PC-9 (cell line): ENCODE measurements around the gene STIL. TPM values are rescaled to one million over a fixed set of nuclear protein-coding genes. Genes with fewer than 3 reads are reported as not detected.

Source experiments
- BruUV-seq: library from RNA; stranded (reverse); fragments of 400-500 nt; replicated peaks from 2 replicates; lab custom pipeline; 2021; lab: Mats Ljungman, UMichigan
- CTCF ChIA-PET: fragments of 300-600 bp; sonication (Branson Sonifier 250); formaldehyde crosslinking; loops from one replicate; lab custom pipeline; 2022; ENCODE audit warnings: antibody characterized with exemption; lab: Charles Lee
- POLR2A ChIA-PET: fragments of 300-600 bp; sonication (Branson Sonifier 250); formaldehyde crosslinking; loops from one replicate; lab custom pipeline; 2022; ENCODE audit warnings: antibody characterized with exemption; ENCODE audit not compliant: unreplicated experiment; lab: Charles Lee
- DNase-seq, 2 experiments: peaks; one replicate each; pipeline versions ENCODE4 v3.0.0 to v3.0.0-alpha.2; 2015 to 2022; ENCODE audit warnings: mixed read lengths in 1 of 2
- H2AFZ ChIP-seq: fragments of 200-600 bp; sonication (generic); 2 replicates; pipeline ENCODE4 v1.8.1; 2017; ENCODE audit warnings: antibody characterized with exemption
- H3F3A ChIP-seq: fragments of 200-600 bp; sonication (generic); 2 replicates; pipeline ENCODE4 v1.8.1; 2017; ENCODE audit warnings: antibody characterized with exemption, mild to moderate bottlenecking, low read depth; ENCODE audit not compliant: insufficient read depth
- H3K27ac ChIP-seq: fragments of 200-600 bp; sonication (generic); 2 replicates; pipeline ENCODE4 v1.6.1; 2016; ENCODE audit warnings: mixed run types
- H3K27me3 ChIP-seq: fragments of 200-600 bp; sonication (generic); 2 replicates; pipeline ENCODE4 v1.6.1; 2016; ENCODE audit warnings: low read depth, mixed run types; ENCODE audit not compliant: insufficient read depth
- H3K36me3 ChIP-seq: fragments of 200-600 bp; sonication (generic); 2 replicates; pipeline ENCODE4 v1.6.1; 2016; ENCODE audit warnings: low read depth, mixed run types
- H3K4me1 ChIP-seq: fragments of 200-600 bp; sonication (generic); replicated peaks from 2 replicates; pipeline ENCODE4 v1.6.1; 2016; ENCODE audit warnings: mixed run types; ENCODE audit not compliant: insufficient read depth
- H3K4me2 ChIP-seq: fragments of 200-600 bp; sonication (generic); 2 replicates; pipeline ENCODE4 v1.6.1; 2017; ENCODE audit warnings: mixed run types
- H3K4me3 ChIP-seq: fragments of 200-600 bp; sonication (generic); 2 replicates; pipeline ENCODE4 v1.6.1; 2016; ENCODE audit warnings: mixed run types
- H3K79me2 ChIP-seq: fragments of 200-600 bp; sonication (generic); 2 replicates; pipeline ENCODE4 v1.6.1; 2017; ENCODE audit warnings: low read depth, mixed run types
- H3K9me2 ChIP-seq: fragments of 200-600 bp; sonication (generic); 2 replicates; pipeline ENCODE4 v1.8.1; 2017; ENCODE audit warnings: mild to moderate bottlenecking; ENCODE audit not compliant: insufficient read depth
- H3K9me3 ChIP-seq: fragments of 200-600 bp; sonication (generic); 2 replicates; pipeline ENCODE4 v1.8.1; 2016; ENCODE audit warnings: low read depth; ENCODE audit not compliant: insufficient read depth
- H4K20me1 ChIP-seq: fragments of 200-600 bp; sonication (generic); 2 replicates; pipeline ENCODE4 v1.8.1; 2017; ENCODE audit not compliant: insufficient read depth
- EZH2 ChIP-seq: fragments of 200-600 bp; sonication (generic); IDR thresholded peaks from 2 replicates; pipeline ENCODE4 v1.8.0; 2017; ENCODE audit warnings: antibody characterized with exemption, low read depth
- intact Hi-C: fragments of 100-400 bp; cut with micrococcal nuclease; formaldehyde crosslinking; loops from one replicate; pipeline ENCODE4 v1.10.0; 2022; ENCODE audit not compliant: unreplicated experiment
- total RNA-seq: library from RNA; stranded (reverse); gene quantifications from 2 replicates; pipeline ENCODE4 v1.2.3, GENCODE V29; 2021
- TF ChIP-seq, protein P1 (sequence below): fragments of 200-600 bp; sonication (generic); conservative IDR thresholded peaks from 2 replicates; pipeline ENCODE4 v1.6.1; 2017; ENCODE audit warnings: mixed run types, antibody characterized with exemption, mild to moderate bottlenecking, moderate library complexity

The STIL gene
- total RNA-seq, 1 experiment from 2014 or later = 37.0 TPM

DNA sequence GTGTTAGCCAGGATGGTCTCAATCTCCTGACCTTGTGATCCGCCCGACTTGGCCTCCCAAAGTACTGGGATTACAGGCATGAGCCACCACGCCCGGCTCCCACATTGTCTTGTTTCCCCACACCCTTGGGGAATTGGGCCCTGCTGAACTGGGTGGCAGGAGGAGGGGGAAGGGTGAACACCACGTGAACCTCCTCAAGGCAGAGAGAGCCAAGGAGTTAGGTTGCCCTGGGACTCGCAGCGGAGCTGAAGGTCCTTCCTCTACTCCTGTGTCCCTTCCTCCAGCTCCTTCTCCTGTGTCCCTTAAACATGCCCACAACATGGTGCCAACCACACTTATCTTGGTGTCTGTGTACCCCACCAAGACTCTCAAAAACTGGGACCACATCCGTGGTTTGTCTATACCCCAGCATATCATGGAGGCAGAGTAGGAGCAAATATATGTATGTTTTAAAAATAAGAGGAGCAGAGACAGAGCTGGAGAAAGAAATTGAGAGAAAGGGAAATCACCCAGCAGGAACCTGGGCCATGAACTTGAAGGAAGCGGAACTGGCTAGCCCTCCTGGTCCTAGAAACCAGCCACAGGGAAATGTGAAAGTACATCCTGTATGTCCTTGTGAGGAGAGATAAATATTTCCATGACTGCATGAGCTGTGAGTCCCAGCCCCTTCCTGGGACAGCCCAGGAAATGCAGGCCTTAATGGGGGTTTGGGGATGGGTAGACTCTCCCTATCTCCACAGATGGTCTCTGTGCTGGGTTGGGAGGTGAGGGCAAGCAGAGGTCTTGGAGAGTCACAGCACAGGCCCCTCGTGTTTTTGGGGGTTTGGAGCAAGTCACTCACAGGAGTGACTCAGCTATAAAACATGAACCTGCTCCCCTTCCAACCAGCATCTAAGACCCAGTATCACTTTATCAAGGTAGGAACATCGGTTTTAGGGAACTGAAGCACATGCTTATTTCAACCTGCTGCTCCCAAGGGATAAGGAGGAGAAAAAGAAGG is 72.5 kb downstream of the STIL start:
- no peak for DNase-seq
- ChIA-PET CTCF (no interaction called here), POLR2A (interaction anchor here (0.7 kb wide), 2 partner anchors 48 to 802 kb away, joined by 4 to 7 read pairs; no protein-coding TSS in a partner anchor)
- H3K27me3 ChIP-seq = no peaks in the 10 kb centered on the region
- no peak for TF ChIP-seq EZH2
- TF ChIP-seq, protein P1, sequence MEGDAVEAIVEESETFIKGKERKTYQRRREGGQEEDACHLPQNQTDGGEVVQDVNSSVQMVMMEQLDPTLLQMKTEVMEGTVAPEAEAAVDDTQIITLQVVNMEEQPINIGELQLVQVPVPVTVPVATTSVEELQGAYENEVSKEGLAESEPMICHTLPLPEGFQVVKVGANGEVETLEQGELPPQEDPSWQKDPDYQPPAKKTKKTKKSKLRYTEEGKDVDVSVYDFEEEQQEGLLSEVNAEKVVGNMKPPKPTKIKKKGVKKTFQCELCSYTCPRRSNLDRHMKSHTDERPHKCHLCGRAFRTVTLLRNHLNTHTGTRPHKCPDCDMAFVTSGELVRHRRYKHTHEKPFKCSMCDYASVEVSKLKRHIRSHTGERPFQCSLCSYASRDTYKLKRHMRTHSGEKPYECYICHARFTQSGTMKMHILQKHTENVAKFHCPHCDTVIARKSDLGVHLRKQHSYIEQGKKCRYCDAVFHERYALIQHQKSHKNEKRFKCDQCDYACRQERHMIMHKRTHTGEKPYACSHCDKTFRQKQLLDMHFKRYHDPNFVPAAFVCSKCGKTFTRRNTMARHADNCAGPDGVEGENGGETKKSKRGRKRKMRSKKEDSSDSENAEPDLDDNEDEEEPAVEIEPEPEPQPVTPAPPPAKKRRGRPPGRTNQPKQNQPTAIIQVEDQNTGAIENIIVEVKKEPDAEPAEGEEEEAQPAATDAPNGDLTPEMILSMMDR = no peak
- no peak overlapping the region; the same call in 1 of the 2 replicates for H2AFZ ChIP-seq
- no peaks in the 10 kb centered on the region for H4K20me1 ChIP-seq
- no peak overlapping the region for H3K4me3 ChIP-seq
- H3K79me2 ChIP-seq = no peaks in the 10 kb centered on the region
- H3K36me3 ChIP-seq = no peaks in the 10 kb centered on the region
- no TSS peak for BruUV-seq
- H3K9me2 ChIP-seq = no peaks in the 10 kb centered on the region
- H3K9me3 ChIP-seq = no peaks in the 10 kb centered on the region
- intact Hi-C loops = no loop called here
- no peaks in the 10 kb centered on the region for H3K4me1 ChIP-seq
- no peak overlapping the region for H3K27ac ChIP-seq
- H3K4me2 ChIP-seq = no peak overlapping the region
- H3F3A ChIP-seq = no peaks in the 10 kb centered on the region

DNA sequence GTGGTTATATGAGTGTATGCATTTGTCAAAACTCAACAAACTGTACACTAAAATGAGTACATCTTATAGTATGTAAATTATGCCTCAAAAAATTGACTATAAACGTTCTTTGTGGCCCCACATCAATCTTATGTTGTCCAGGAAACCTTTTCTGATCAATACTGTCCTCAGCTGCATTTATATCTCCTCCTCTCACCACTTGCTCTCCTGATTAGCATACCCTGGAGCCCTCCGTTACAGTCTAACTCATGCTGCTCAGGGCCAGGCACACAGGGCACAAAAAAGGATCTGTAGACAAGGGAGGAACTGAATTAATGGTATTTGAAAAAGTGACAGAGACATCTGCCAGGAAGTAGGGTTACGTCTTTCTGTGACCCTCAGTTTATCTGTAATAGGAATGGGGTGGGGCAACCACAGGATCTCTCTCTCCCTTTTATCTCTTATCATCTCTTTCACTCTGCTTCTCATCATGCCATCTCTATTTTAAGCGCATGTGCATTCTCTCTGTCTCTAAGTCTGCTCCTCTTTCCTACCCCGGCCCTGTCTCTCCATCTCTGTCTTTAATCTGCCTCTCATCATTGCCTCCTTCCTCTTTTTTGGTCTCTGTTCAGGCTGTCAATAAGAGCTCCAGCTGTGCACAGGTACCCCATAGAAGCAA is 74.9 kb downstream of the STIL start:
- POLR2A ChIA-PET = no interaction called here
- Histone ChIP-seq H3K4me2 (no peak overlapping the region), H3K9me2 (no peaks in the 10 kb centered on the region), H3K36me3 (no peaks in the 10 kb centered on the region), H3K27ac (no peak overlapping the region), H3K4me1 (no peaks in the 10 kb centered on the region), H3K27me3 (no peaks in the 10 kb centered on the region), H2AFZ (no peak overlapping the region), H3F3A (no peaks in the 10 kb centered on the region), H3K4me3 (no peak overlapping the region), H3K79me2 (no peaks in the 10 kb centered on the region), H4K20me1 (no peaks in the 10 kb centered on the region), H3K9me3 (no peaks in the 10 kb centered on the region)
- TF ChIP-seq, protein P1 = no peak
- no peak for TF ChIP-seq EZH2
- intact Hi-C loops = no loop called here
- DNase-seq = no peak
- BruUV-seq = no TSS peak
- CTCF ChIA-PET = no interaction called here

DNA sequence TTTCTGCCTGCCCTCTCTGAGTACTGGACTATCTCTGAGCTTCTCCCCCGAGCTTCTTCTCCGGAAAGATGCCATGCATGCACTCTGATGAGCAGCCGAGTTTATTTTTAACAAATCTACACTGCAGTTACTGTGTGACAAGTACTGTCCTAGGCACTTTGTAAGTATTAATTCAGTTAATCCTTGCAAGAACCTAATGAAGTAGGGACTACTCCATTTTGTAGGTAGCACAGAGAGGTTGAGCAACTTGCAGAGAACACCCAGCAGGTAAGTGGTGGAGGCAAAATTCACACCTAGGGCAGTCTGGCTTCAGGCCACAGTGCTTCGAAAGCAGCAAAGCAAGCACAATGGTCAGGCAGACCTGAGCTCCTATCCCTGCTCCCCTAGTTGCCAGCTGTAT is 78.1 kb downstream of the STIL start:
- Histone ChIP-seq H3K27me3 (peaks cover 7% of the 10 kb centered on the region; the same call in 1 of the 2 replicates), H3F3A (no peaks in the 10 kb centered on the region), H3K36me3 (no peaks in the 10 kb centered on the region), H4K20me1 (no peaks in the 10 kb centered on the region), H3K79me2 (no peaks in the 10 kb centered on the region), H3K4me1 (no peaks in the 10 kb centered on the region), H2AFZ (no peak overlapping the region), H3K4me2 (no peak overlapping the region), H3K9me2 (no peaks in the 10 kb centered on the region), H3K9me3 (no peaks in the 10 kb centered on the region), H3K4me3 (no peak overlapping the region), H3K27ac (no peak overlapping the region)
- no peak for TF ChIP-seq EZH2
- TF ChIP-seq, protein P1 = no peak
- intact Hi-C loops = no loop called here
- ChIA-PET POLR2A (no interaction called here), CTCF (no interaction called here)
- DNase-seq = no peak
- BruUV-seq = no TSS peak
